ENCODE results near the gene PAK3.

Gene PAK3

GRCh38 chrX:111133389-111133788 is 37.4 kb downstream of the PAK3 start:
- DNase-seq: no peak

- DNase-seq: no peak
These were observed 49.9 kb downstream of the PAK3 start for GRCh38 chrX:111145878-111146277.

GRCh38 chrX:111151764-111152163 is 55.8 kb downstream of the PAK3 start:
- no peak for DNase-seq

- DNase-seq: no peak
These were observed 63.2 kb downstream of the PAK3 start for GRCh38 chrX:111159232-111159631.

DNA sequence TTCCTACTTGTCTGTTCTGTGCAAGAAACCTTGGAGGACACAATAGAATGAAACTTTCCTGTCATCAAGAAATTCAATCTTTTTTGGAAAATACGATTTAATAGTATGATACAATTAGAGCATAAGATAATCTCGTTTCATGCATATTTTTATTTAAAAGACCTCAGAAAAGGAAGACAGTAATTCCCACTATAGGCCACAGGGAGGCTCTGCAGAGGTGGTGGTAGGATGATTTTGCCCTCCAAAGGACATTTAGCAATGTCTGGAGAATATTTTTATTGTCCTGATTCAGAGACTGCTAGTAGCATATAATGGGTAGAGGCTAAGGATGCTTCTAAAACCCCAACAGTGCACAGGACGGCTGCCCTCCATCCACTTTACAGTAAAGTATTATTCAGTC is 68.7 kb downstream of the PAK3 start:
- no peak for DNase-seq

DNA sequence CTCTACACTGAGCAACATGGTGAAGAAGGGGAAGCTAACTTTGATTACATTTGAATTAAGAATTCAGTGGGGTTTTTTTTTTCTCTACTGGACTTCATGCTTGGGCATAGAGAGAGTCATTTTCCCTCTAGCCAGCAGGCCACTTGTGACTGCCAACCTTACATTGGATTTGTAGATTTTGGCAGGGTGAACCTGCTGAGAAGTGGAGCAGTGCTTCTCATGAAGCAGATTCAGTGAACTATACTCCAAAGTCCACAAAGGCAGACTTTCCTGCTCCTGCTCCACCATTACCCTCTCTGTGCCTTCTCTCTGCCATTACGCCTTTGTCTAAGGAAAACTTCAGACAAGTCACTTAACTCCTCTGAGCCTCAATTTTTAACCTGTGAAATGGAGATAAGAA is 69.9 kb downstream of the PAK3 start:
- DNase-seq: no peak

- DNase-seq: no peak
These were observed 71.3 kb downstream of the PAK3 start for GRCh38 chrX:111167334-111167733.

DNA sequence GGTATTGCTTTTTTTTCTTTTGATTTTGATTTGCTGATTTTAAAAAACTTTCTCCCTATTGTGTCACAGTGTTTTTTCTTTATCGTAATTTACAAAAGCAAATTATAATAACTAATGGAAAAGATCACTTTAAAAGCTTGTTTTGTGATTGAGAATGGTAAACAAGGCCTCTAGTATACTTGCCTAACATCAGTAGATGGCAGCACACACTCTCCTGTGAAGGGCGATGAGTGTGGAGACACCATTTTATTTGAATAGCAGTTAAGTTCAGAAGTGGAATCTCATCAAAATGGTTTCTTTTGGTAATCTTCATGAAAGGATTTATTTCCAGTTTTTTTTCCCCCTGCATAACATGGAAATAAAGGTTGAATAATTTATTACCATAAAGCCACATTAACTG is 72.3 kb downstream of the PAK3 start:
- DNase-seq: peak in 1 of 2 experiments; percentile 18

DNA sequence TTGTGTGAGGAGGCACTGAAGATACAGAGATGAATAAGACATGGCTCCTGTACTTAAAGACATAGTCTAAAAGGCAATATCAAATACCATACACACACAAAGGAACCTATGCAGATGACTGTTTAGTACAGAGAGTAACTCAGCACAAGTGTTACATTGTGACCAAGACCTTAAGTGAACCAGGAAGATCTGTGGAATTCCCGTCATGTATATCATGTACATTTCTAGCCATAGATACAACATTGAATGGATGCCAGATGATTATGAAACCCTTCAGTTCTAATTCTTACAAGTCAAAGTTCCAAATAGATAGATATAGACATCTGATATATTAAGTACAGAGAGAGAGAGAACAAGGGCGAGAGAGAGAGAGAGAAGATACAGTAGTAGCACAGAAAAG is 73.2 kb downstream of the PAK3 start:
- DNase-seq: no peak

- no peak for DNase-seq
These were observed 74.0 kb downstream of the PAK3 start for GRCh38 chrX:111170017-111170416.

GRCh38 chrX:111180750-111181240 is 84.8 kb downstream of the PAK3 start:
- peak; percentile 25 to 38 for DNase-seq

DNA sequence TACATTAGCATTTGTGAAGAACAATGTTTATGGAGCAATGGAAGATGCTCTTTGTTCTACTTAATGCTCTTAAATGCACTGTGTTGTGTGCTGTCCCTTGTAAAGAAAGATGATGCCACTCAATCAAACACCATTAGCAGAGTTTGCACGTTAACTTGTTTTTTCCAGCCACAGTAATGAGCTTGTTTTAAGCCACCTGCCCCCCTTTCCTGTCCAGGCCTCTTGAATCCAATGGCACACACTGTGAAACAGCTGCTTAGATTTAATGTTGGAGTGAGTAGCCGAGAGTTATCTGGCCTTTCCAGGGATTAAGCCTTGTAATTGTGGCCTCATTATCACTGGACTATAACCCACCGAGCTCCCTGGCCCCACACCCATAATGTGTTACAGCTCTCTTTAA is 86.0 kb downstream of the PAK3 start:
- DNase-seq: peak; percentile 67 to 81

DNA sequence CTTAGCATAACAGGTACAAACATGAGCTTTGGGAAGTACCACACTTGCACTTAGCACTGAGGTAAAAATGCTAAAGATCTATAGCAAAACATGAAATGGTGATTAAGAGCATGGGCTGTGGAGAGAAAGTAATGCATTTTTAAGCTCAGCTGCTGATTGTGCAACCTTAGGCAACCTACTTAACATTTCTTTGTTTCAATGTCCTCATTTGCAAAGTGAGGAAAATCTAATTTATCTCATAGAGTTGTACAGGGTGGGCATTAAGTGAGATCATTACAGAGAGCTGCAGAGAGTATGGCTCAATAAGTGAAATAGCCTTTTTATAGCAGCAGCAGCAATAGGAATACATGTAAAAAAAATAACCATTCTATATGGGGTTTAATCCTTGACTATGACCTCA is 87.0 kb downstream of the PAK3 start:
- DNase-seq: no peak

- DNase-seq: no peak
These were observed 95.6 kb downstream of the PAK3 start for GRCh38 chrX:111191598-111191997.

DNA sequence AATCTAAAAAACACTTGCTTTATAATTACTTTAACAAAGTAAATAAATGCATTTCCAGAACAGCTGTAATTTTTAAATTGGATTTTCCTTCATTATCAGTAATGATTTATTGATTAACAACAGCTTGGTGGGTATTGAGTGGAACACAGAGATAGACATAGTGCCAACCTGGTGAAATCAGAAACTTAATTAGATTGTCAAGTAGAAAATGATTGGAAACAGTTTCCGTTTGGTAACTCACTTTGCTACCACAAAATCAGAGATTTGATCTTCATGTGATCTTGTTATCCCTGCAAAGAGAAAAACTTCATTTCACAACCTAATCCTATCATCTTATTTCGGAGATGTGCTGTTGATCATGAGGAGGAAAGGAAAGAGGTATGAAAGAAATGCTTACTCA is 103.5 kb downstream of the PAK3 start:
- DNase-seq: no peak

DNA sequence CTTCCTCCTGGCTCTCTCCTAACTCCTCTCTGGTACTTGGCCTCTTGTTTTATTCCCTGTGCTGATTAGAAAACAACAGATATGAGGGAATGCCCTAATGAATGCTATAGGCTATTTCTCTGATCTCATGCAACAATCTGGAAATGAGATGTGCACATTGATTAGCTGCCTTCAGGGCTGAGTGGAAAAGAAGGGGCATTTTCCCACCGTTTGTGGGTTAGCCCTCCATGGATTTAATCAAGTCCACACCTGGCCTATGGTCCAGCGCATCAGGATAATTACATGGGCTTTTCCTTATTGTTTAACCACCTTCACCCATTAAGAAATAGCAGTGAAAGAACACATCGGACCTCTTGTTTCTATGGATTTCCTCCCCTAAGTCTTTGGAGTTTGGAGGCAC is 104.3 kb downstream of the PAK3 start:
- no peak for DNase-seq

GRCh38 chrX:111207851-111208250 is 111.9 kb downstream of the PAK3 start:
- no peak for DNase-seq

- no peak for DNase-seq
These were observed 120.4 kb downstream of the PAK3 start for GRCh38 chrX:111216293-111216801.

DNA sequence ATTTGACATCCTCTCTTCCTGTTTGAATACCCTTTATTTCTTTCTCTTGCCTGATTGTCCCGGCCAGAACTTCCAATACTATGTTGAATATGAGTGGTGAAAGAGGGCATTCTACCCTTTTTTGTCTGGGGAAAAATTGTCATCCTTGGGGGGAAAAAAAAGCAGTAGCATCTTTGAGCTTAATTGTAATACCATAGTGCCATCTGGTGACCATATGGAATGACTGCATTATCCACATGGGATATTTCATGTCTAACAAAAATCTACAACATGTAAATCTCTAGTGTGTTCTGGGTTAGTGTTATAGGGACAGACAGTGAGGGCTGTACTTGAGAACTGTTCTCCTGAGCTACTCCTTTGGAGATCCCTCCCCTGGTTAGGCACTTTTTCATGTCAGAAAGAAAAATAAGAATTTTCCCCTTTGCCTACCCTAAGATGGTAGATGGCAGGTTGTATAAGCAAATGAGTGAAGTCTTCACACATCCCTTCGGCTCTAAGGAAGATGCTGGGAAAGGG is 148.3 kb downstream of the PAK3 start:
- DNase-seq: no peak

- no peak for DNase-seq
These were observed 159.1 kb downstream of the PAK3 start for GRCh38 chrX:111254896-111255693.

GRCh38 chrX:111257733-111258132 is 161.7 kb downstream of the PAK3 start:
- DNase-seq: no peak

DNA sequence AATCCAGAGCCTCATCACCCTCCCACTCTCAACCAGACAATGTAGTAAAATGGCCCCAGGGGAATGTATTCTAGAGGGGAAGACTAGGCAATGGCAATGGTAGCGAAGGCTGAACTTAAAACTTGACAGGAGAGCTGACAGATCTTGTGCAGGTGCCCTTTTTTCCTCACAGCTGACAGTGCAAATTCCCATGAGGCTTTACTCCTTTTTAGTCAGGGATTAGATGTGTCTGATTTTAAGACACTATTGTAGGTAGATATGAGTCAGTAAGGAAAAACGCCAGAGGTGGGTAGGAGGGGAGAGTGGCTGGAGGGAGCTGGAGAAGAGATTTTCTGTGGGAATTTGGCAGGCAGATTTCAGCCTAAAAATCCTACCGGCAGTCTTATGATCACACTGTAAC is 163.6 kb downstream of the PAK3 start:
- no peak for DNase-seq

GRCh38 chrX:111260451-111260850 is 164.5 kb downstream of the PAK3 start:
- no peak for DNase-seq

GRCh38 chrX:111262086-111262485 is 166.1 kb downstream of the PAK3 start:
- DNase-seq: no peak

DNA sequence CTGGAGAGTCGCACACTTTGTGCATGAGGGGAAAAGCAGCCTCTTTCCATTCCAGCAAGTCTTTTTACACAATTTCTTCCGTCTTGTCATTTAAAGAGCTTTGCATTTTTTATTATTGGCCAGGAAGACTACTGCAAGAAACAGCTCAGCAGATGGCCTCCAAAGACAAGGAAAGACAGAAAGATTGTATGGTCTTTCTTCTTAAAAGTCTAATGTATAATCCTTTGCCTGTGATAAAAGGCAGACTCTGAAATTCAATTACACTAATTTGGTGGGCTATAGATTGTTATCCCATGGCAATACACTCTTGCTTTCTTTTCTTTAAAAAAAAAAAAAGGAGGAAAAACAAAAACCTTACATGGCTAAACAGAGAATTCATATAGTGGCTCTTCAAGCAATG is 168.4 kb downstream of the PAK3 start:
- no peak for DNase-seq

Data from NCI-H1930 (cell line).